ENCODE results near the gene NPC2. TPM values are rescaled to one million over a fixed set of nuclear protein-coding genes. Genes with fewer than 3 reads are reported as not detected.

NPC2 gene
- total and polyA plus RNA-seq, 2 of the 4 experiments (the other 2 are of a cell fraction): 210 to 273 TPM

DNA sequence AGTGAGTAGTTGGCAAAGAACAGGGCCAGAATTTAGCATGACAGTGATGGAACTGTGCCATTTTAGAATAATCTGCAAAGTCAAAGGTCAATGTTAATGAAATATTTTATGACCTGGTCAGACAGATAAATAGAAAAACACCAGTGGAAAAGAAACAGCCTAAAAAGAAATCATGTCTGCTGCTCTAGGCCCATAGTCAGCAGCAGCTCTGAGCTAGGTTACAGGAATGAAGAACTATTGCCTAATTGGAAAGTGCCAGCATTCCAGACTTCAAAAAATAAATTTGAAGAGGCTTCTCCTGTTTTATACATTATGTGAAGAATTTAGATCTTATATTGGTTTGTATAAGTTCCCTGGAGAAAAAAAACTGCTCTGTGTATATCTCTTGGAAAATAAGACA is 9.8 kb downstream of the NPC2 start:
- in situ Hi-C loops (cut with MboI; ENCODE audit: low sequenced_read_pairs) (no loop called here), intact Hi-C loops (cut with micrococcal nuclease) (no loop called here), dilution Hi-C loops (cut with HindIII; ENCODE audit: low sequenced_read_pairs, unreplicated experiment) (no loop called here)
- H3K27ac ChIP-seq (ENCODE audit: insufficient read depth, low read length): no peak overlapping the region
- H3K23ac ChIP-seq (ENCODE audit: low read depth, low read length): no peak overlapping the region
- H2AK5ac ChIP-seq (ENCODE audit: low read depth, low read length): no peak overlapping the region
- no peak for TF ChIP-seq POLR2A (IDR thresholded peaks at IDR 0.05; ENCODE audit: low read depth, low read length)
- peak; percentile 66 for TF ChIP-seq CEBPB (IDR thresholded peaks at IDR 0.05; ENCODE audit: low read depth, low read length)
- no peaks in the 10 kb centered on the region for H3K27me3 ChIP-seq (ENCODE audit: control insufficient read depth, insufficient read depth, low read length)
- H2AK9ac ChIP-seq (replicated peaks; ENCODE audit: low read depth, low read length, poor library complexity): no peak overlapping the region
- no peak overlapping the region for H2BK20ac ChIP-seq (ENCODE audit: low read depth, low read length)
- H4K8ac ChIP-seq (ENCODE audit: low read depth in 2 of 2, low read length in 2 of 2): no peak overlapping the region; a peak in 1 of 4 replicates
- H3K4me2 ChIP-seq (ENCODE audit: low read depth, low read length): no peak overlapping the region
- peaks cover 6% of the 10 kb centered on the region; the same call in 1 of the 2 replicates for H3K9me1 ChIP-seq (ENCODE audit: insufficient read depth, low read length)
- H3K9me3 ChIP-seq (ENCODE audit: control insufficient read depth, insufficient read depth, low read length): no peaks in the 10 kb centered on the region
- H3K9ac ChIP-seq (ENCODE audit: low read depth, low read length): no peak overlapping the region
- no peak overlapping the region for H4K91ac ChIP-seq (ENCODE audit: insufficient read depth, low read depth, low read length)
- DNase-seq (peak; percentile 42), ATAC-seq (ENCODE audit: low read depth) (peak; percentile 85)
- H4K20me1 ChIP-seq (ENCODE audit: insufficient read depth, low read length): no peaks in the 10 kb centered on the region
- no peak overlapping the region for H3K18ac ChIP-seq (ENCODE audit: low read depth, low read length)
- no peak overlapping the region for H3K14ac ChIP-seq (replicated peaks; ENCODE audit: low read depth, low read length)
- ChIA-PET CTCF (no interaction called here), POLR2A (ENCODE audit: unreplicated experiment) (no interaction called here)
- no peak overlapping the region for H2BK15ac ChIP-seq (ENCODE audit: low read depth, low read length)
- H3K36me3 ChIP-seq (ENCODE audit: control insufficient read depth, insufficient read depth, low read length): peaks cover 16% of the 10 kb centered on the region
- BruUV-seq (replicated peaks): no TSS peak
- no peak overlapping the region for H2AFZ ChIP-seq (replicated peaks; ENCODE audit: low read length, poor library complexity)
- peaks cover 6% of the 10 kb centered on the region for H3K4me1 ChIP-seq (ENCODE audit: control insufficient read depth, insufficient read depth, low read length)
- no peak overlapping the region for H4K5ac ChIP-seq (ENCODE audit: low read depth, low read length)
- peaks cover 3 to 21% of the 10 kb centered on the region in 2 experiments; a peak in 3 of 4 replicates for H3K79me1 ChIP-seq (ENCODE audit: low read depth in 1 of 2, low read length in 2 of 2)
- H2BK120ac ChIP-seq (ENCODE audit: low read depth, low read length): no peak overlapping the region
- peak overlapping the region; percentile 42 for H2BK5ac ChIP-seq (ENCODE audit: low read depth, low read length, poor library complexity, severe bottlenecking)
- no peak overlapping the region for H3K56ac ChIP-seq (ENCODE audit: extremely low read depth, insufficient read depth, low read length)
- no peak overlapping the region for H3K4ac ChIP-seq (ENCODE audit: low read depth, low read length)
- no peak overlapping the region for H3K4me3 ChIP-seq (ENCODE audit: insufficient read depth, low read depth, low read length)
